Measurements from ENCODE around the gene PAFAH1B1.

PAFAH1B1 gene

GRCh38 chr17:2731807-2732206 lies 138.4 kb downstream of the PAFAH1B1 start:
- Histone ChIP-seq H4K20me1 (ENCODE audit: control insufficient read depth, insufficient read depth, low read depth, low read length) (no peaks in the 10 kb centered on the region), H3K4me2 (ENCODE audit: low read length) (no peak overlapping the region), H3K4me3 (ENCODE audit: low read length) (no peak overlapping the region), H3F3A (ENCODE audit: control insufficient read depth, insufficient read depth) (no peaks in the 10 kb centered on the region), H3K4me1 (ENCODE audit: control insufficient read depth, low read length) (peaks cover 3% of the 10 kb centered on the region; the same call in 1 of the 2 replicates), H3K36me3 (ENCODE audit: control insufficient read depth, low read length) (no peaks in the 10 kb centered on the region), H3K9me3 (ENCODE audit: control insufficient read depth, insufficient read depth, low read length) (no peaks in the 10 kb centered on the region), H3K79me2 (ENCODE audit: control insufficient read depth, low read length) (no peaks in the 10 kb centered on the region), H3K9me2 (replicated peaks; ENCODE audit: control insufficient read depth, low read length) (no peaks in the 10 kb centered on the region), H3K27me3 (ENCODE audit: control insufficient read depth, low read length) (peaks cover 4% of the 10 kb centered on the region; the same call in 1 of the 2 replicates), H3K27ac (ENCODE audit: low read depth, low read length) (no peak overlapping the region)
- TF ChIP-seq CTCF (IDR thresholded peaks at IDR 0.05; ENCODE audit: low read depth, low read length, poor library complexity, severe bottlenecking) (no peak), EZH2phosphoT487 (IDR thresholded peaks at IDR 0.05; ENCODE audit: borderline replicate concordance, low read length) (no peak)

- TF ChIP-seq CTCF (IDR thresholded peaks at IDR 0.05; ENCODE audit: low read depth, low read length, poor library complexity, severe bottlenecking) = no peak
- TF ChIP-seq EZH2phosphoT487 (IDR thresholded peaks at IDR 0.05; ENCODE audit: borderline replicate concordance, low read length) = no peak
- no peak overlapping the region for H3K4me3 ChIP-seq (ENCODE audit: low read length)
- no peaks in the 10 kb centered on the region for H3K9me2 ChIP-seq (replicated peaks; ENCODE audit: control insufficient read depth, low read length)
- no peaks in the 10 kb centered on the region for H3K79me2 ChIP-seq (ENCODE audit: control insufficient read depth, low read length)
- peaks cover 4% of the 10 kb centered on the region; the same call in 1 of the 2 replicates for H3K27me3 ChIP-seq (ENCODE audit: control insufficient read depth, low read length)
- H3K4me1 ChIP-seq (ENCODE audit: control insufficient read depth, low read length) = no peaks in the 10 kb centered on the region
- no peak overlapping the region for H3K4me2 ChIP-seq (ENCODE audit: low read length)
- no peaks in the 10 kb centered on the region for H3F3A ChIP-seq (ENCODE audit: control insufficient read depth, insufficient read depth)
- no peaks in the 10 kb centered on the region for H4K20me1 ChIP-seq (ENCODE audit: control insufficient read depth, insufficient read depth, low read depth, low read length)
- no peak overlapping the region for H3K27ac ChIP-seq (ENCODE audit: low read depth, low read length)
- H3K36me3 ChIP-seq (ENCODE audit: control insufficient read depth, low read length) = no peaks in the 10 kb centered on the region
- no peaks in the 10 kb centered on the region for H3K9me3 ChIP-seq (ENCODE audit: control insufficient read depth, insufficient read depth, low read length)
Measured at GRCh38 chr17:2734939-2735338, 141.5 kb downstream of the PAFAH1B1 start.

Measured in DOHH2 (cell line).